HG02981 (cell line): ENCODE data around the gene FBXO34.

Source experiments
- ATAC-seq: cut with Tn5 transposase; IDR thresholded peaks from one replicate; pipeline ENCODE4 v1.9.1; 2021; ENCODE audit warnings: mild to moderate bottlenecking, moderate library complexity; ENCODE audit not compliant: unreplicated experiment

FBXO34 gene

GRCh38 chr14:55270832-55271571, at the start of gene FBXO34:
Gene FBXO34, plus strand, starts transcription at chr14:55271421. Its CDS starts 78,970 bp downstream, at chr14:55350391.
- ATAC-seq: peak; percentile 79

GRCh38 chr14:55221968-55222367, 49.3 kb upstream of the FBXO34 start:
- no peak for ATAC-seq

- no peak for ATAC-seq
Observed at GRCh38 chr14:55223364-55223763, 47.9 kb upstream of the FBXO34 start.

- ATAC-seq: no peak
Observed at GRCh38 chr14:55228261-55228660, 43.0 kb upstream of the FBXO34 start.

- no peak for ATAC-seq
Observed at GRCh38 chr14:55233591-55233990, 37.6 kb upstream of the FBXO34 start.

GRCh38 chr14:55238019-55238680, 33.1 kb upstream of the FBXO34 start:
- no peak for ATAC-seq

- ATAC-seq: no peak
Observed at GRCh38 chr14:55239320-55239719, 31.9 kb upstream of the FBXO34 start.

GRCh38 chr14:55240526-55241178, 30.6 kb upstream of the FBXO34 start:
- no peak for ATAC-seq

- no peak for ATAC-seq
Observed at GRCh38 chr14:55241673-55242072, 29.5 kb upstream of the FBXO34 start.

- ATAC-seq: no peak
Observed at GRCh38 chr14:55243386-55243785, 27.8 kb upstream of the FBXO34 start.

GRCh38 chr14:55243813-55244212, 27.4 kb upstream of the FBXO34 start:
- ATAC-seq: no peak

- ATAC-seq: no peak
Observed at GRCh38 chr14:55245657-55246268, 25.5 kb upstream of the FBXO34 start.

- ATAC-seq: no peak
Observed at GRCh38 chr14:55248411-55248810, 22.8 kb upstream of the FBXO34 start.

- no peak for ATAC-seq
Observed at GRCh38 chr14:55249423-55249822, 21.8 kb upstream of the FBXO34 start.

GRCh38 chr14:55253276-55253675, 17.9 kb upstream of the FBXO34 start:
- ATAC-seq: no peak

GRCh38 chr14:55254581-55254980, 16.6 kb upstream of the FBXO34 start:
- ATAC-seq: no peak

GRCh38 chr14:55255979-55256378, 15.2 kb upstream of the FBXO34 start:
- no peak for ATAC-seq

GRCh38 chr14:55256586-55256985, 14.6 kb upstream of the FBXO34 start:
- ATAC-seq: no peak

- no peak for ATAC-seq
Observed at GRCh38 chr14:55265197-55265596, 6.0 kb upstream of the FBXO34 start.

- no peak for ATAC-seq
Observed at GRCh38 chr14:55267820-55268219, 3.4 kb upstream of the FBXO34 start.

- peak; percentile 46 for ATAC-seq
Observed at GRCh38 chr14:55271572-55272298, 514 bp downstream of the FBXO34 start.
